A549 (cell line): ENCODE data around the gene EML5. TPM values are rescaled to one million over a fixed set of nuclear protein-coding genes. Genes with fewer than 3 reads are reported as not detected.

ENCODE experiments used
- ATAC-seq, 2 experiments: fragments of 200-7000 bp in 1 of 2; fragments of >200 bp in 1 of 2; cut with Nextera tagmentation in 1 of 2; cut with Tn5 transposase in 1 of 2; 3 replicates each; pipeline versions ENCODE4 v1.8.0 to v1.9.1; 2018 to 2020; ENCODE audit warnings: mild to moderate bottlenecking in 1 of 2, moderate library complexity in 1 of 2
- CTCF ChIA-PET: fragments of 300-600 bp; sonication (Branson Sonifier 250); formaldehyde crosslinking; extraction: SDS; loops from one replicate; lab custom pipeline; 2021; ENCODE audit warnings: antibody characterized with exemption, inconsistent platforms; lab: Yijun Ruan, JAX
- POLR2A ChIA-PET: fragments of 350-600 bp; formaldehyde crosslinking; extraction: SDS; loops from one replicate; lab custom pipeline; 2021; ENCODE audit warnings: antibody characterized with exemption, inconsistent platforms; lab: Yijun Ruan, JAX
- DNase-seq, 2 experiments: peaks; one replicate each; pipeline versions ENCODE4 v3.0.0 to v3.0.0-alpha.2; 2011 to 2016; ENCODE audit warnings: low read depth in 1 of 2, low spot score in 1 of 2
- FAIRE-seq: peaks from 2 replicates; lab custom pipeline; 2011; peaks lifted over from hg19 to GRCh38; lab: Jason Lieb, UNC
- H3K27ac ChIP-seq, 2 experiments: fragments of >200 bp; sonication (Bioruptor Twin); formaldehyde crosslinking; 3 replicates each; pipeline ENCODE4 v1.5.1; 2016 to 2017
- H3K4me1 ChIP-seq: fragments of >200 bp; sonication (Bioruptor Twin); formaldehyde crosslinking; 3 replicates; pipeline ENCODE4 v1.6.1; 2016
- H3K4me2 ChIP-seq: fragments of >200 bp; sonication (Bioruptor Twin); formaldehyde crosslinking; 3 replicates; pipeline ENCODE4 v1.6.1; 2016
- H3K4me3 ChIP-seq: fragments of >200 bp; sonication (Bioruptor Twin); formaldehyde crosslinking; 3 replicates; pipeline ENCODE4 v1.5.1; 2016
- H3K9me3 ChIP-seq: fragments of >200 bp; sonication (Bioruptor Twin); formaldehyde crosslinking; 3 replicates; pipeline ENCODE4 v1.6.1; 2016
- BHLHE40 ChIP-seq: IDR thresholded peaks from 2 replicates; pipeline ENCODE4 v1.6.1; 2012; ENCODE audit warnings: low read depth, low read length, inconsistent platforms
- CBX8 ChIP-seq: fragments of 200-600 bp; sonication (generic); IDR thresholded peaks from 2 replicates; pipeline ENCODE4 v1.6.1; 2016
- CEBPB ChIP-seq, 2 experiments: fragments of >200 bp in 1 of 2; sonication (Bioruptor Twin) in 1 of 2; formaldehyde crosslinking in 1 of 2; IDR thresholded peaks; 2 replicates each; pipeline ENCODE4 v1.6.1; 2012 to 2016
- EHF ChIP-seq: fragments of 250-450 bp; sonication (Bioruptor Pico); IDR thresholded peaks from 2 replicates; pipeline ENCODE4 v1.5.0; 2020; ENCODE audit warnings: mild to moderate bottlenecking
- EHMT2 ChIP-seq: fragments of 200-600 bp; sonication (generic); IDR thresholded peaks from 2 replicates; pipeline ENCODE4 v1.6.1; 2016; ENCODE audit warnings: antibody characterized with exemption, low read depth, mild to moderate bottlenecking, moderate library complexity
- EP300 ChIP-seq, 2 experiments: fragments of >200 bp; sonication (Bioruptor Twin); formaldehyde crosslinking; IDR thresholded peaks; 2 replicates in 1 of 2; 3 replicates in 1 of 2; pipeline ENCODE4 v1.6.1; 2016 to 2017
- GATA3 ChIP-seq: IDR thresholded peaks from 2 replicates; pipeline ENCODE4 v1.6.1; 2012; ENCODE audit warnings: borderline replicate concordance
- HOXA7 ChIP-seq: fragments of 250-450 bp; sonication (Bioruptor Pico); IDR thresholded peaks from 2 replicates; pipeline ENCODE4 v1.5.0; 2020; ENCODE audit warnings: mild to moderate bottlenecking, moderate library complexity
- HOXB13 ChIP-seq: fragments of 250-450 bp; sonication (Bioruptor Pico); IDR thresholded peaks from 2 replicates; pipeline ENCODE4 v1.5.0; 2020; ENCODE audit warnings: low read depth, mild to moderate bottlenecking, moderate library complexity
- KDM1A ChIP-seq: fragments of 200-600 bp; sonication (generic); IDR thresholded peaks from 2 replicates; pipeline ENCODE4 v1.6.1; 2016; ENCODE audit warnings: low read depth, mild to moderate bottlenecking
- RAD21 ChIP-seq, 2 experiments: fragments of >200 bp in 1 of 2; sonication (Bioruptor Twin) in 1 of 2; formaldehyde crosslinking in 1 of 2; IDR thresholded peaks in 1 of 2; conservative IDR thresholded peaks in 1 of 2; 2 replicates in 1 of 2; 3 replicates in 1 of 2; pipeline ENCODE4 v1.6.1; 2012 to 2018; ENCODE audit warnings: inconsistent platforms in 1 of 2
- TFCP2L1 ChIP-seq: fragments of 250-450 bp; sonication (Bioruptor Pico); IDR thresholded peaks from 2 replicates; pipeline ENCODE4 v1.5.0; 2021; ENCODE audit warnings: mild to moderate bottlenecking
- USF2 ChIP-seq: fragments of 450-650 bp; IDR thresholded peaks from 2 replicates; pipeline ENCODE4 v1.6.1; 2014; ENCODE audit warnings: antibody characterized with exemption
- ZC3H11A ChIP-seq: fragments of 450-650 bp; IDR thresholded peaks from 2 replicates; pipeline ENCODE4 v1.6.1; 2014; ENCODE audit warnings: antibody characterized with exemption, mild to moderate bottlenecking
- WGBS: methylation state at CpG from one replicate; pipeline ENCODE4 v1.1.6; 2017; ENCODE audit errors: missing lambda C conversion rate; 5-methylcytosine and 5-hydroxymethylcytosine counted together
- polyA plus RNA-seq, 4 experiments: library from polyadenylated mRNA; depleted of rRNA in 3 of 4; stranded (reverse); fragments of >200 nt; fragmentation: RNase III in 1 of 4; extraction: RNeasy Plus Mini Kit Qiagen cat#74134 plus additional on column Dnase treatment in 1 of 4; gene quantifications; 2 replicates in 3 of 4; 3 replicates in 1 of 4; pipeline ENCODE4 v1.2.3, GENCODE V29; 2011 to 2017
- TF ChIP-seq, protein P1 (sequence below): fragments of >200 bp; sonication (Bioruptor Twin); formaldehyde crosslinking; IDR thresholded peaks from 3 replicates; pipeline ENCODE4 v1.5.1; 2016
- TF ChIP-seq, protein P2 (sequence below): fragments of >200 bp; sonication (Bioruptor Twin); formaldehyde crosslinking; IDR thresholded peaks from 2 replicates; pipeline ENCODE4 v1.6.1; 2016
- TF ChIP-seq, protein P3 (sequence below): fragments of 250-450 bp; sonication (Bioruptor Pico); IDR thresholded peaks from 2 replicates; pipeline ENCODE4 v1.5.0; 2021; ENCODE audit warnings: mild to moderate bottlenecking, moderate library complexity, borderline replicate concordance
- TF ChIP-seq, protein P4 (sequence below): IDR thresholded peaks from 2 replicates; pipeline ENCODE4 v1.6.1; 2012

Gene EML5
- polyA plus RNA-seq, 2 of the 4 experiments (the other 2 are of a cell fraction): 0.44 to 0.62 TPM

- POLR2A ChIA-PET: no interaction called here
- H3K9me3 ChIP-seq: no peaks in the 10 kb centered on the region
- DNase-seq (no peak), ATAC-seq (no peak), FAIRE-seq (no peak)
- H3K27ac ChIP-seq: no peak overlapping the region
- CTCF ChIA-PET: interaction anchor here (1.4 to 1.9 kb wide), 2 partner anchors 65 to 719 kb away, joined by 4 read pairs; no protein-coding TSS in a partner anchor
- H3K4me2 ChIP-seq: no peak overlapping the region
- H3K4me3 ChIP-seq: no peak overlapping the region
- no peaks in the 10 kb centered on the region for H3K4me1 ChIP-seq
- 43% methylated on average over 2 of the region's 2 CpGs for WGBS
- TF ChIP-seq ZC3H11A (no peak), EP300 (IDR thresholded peaks at IDR 0.05) (no peak), BHLHE40 (no peak), CBX8 (no peak), USF2 (no peak), GATA3 (no peak)
- TF ChIP-seq, protein P1, sequence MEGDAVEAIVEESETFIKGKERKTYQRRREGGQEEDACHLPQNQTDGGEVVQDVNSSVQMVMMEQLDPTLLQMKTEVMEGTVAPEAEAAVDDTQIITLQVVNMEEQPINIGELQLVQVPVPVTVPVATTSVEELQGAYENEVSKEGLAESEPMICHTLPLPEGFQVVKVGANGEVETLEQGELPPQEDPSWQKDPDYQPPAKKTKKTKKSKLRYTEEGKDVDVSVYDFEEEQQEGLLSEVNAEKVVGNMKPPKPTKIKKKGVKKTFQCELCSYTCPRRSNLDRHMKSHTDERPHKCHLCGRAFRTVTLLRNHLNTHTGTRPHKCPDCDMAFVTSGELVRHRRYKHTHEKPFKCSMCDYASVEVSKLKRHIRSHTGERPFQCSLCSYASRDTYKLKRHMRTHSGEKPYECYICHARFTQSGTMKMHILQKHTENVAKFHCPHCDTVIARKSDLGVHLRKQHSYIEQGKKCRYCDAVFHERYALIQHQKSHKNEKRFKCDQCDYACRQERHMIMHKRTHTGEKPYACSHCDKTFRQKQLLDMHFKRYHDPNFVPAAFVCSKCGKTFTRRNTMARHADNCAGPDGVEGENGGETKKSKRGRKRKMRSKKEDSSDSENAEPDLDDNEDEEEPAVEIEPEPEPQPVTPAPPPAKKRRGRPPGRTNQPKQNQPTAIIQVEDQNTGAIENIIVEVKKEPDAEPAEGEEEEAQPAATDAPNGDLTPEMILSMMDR: no peak
- TF ChIP-seq, protein P2, sequence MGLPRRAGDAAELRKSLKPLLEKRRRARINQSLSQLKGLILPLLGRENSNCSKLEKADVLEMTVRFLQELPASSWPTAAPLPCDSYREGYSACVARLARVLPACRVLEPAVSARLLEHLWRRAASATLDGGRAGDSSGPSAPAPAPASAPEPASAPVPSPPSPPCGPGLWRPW: no peak
- TF ChIP-seq, protein P3, sequence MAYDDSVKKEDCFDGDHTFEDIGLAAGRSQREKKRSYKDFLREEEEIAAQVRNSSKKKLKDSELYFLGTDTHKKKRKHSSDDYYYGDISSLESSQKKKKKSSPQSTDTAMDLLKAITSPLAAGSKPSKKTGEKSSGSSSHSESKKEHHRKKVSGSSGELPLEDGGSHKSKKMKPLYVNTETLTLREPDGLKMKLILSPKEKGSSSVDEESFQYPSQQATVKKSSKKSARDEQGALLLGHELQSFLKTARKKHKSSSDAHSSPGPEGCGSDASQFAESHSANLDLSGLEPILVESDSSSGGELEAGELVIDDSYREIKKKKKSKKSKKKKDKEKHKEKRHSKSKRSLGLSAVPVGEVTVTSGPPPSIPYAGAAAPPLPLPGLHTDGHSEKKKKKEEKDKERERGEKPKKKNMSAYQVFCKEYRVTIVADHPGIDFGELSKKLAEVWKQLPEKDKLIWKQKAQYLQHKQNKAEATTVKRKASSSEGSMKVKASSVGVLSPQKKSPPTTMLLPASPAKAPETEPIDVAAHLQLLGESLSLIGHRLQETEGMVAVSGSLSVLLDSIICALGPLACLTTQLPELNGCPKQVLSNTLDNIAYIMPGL (CRISPR knock-in tag): no peak
Observed at GRCh38 chr14:88733121-88733520, 59.6 kb downstream of the EML5 start.

DNA sequence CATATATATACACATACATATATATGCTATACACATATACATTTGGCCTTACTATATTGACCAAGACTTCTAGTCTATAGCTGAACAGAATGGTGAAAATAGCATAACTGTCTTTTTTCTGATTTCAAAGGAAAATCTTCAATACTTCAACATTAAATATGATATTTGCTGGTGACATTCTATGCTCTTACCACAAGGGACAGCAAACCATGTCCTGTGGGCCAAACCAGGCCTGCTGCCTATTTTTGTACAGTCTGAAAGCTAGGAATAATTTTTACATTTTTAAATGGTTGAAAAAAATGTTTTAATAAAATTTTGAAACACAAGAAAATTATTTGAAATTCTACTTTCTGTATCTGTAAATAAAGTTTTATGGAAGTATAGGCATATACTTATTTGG lies 63.6 kb downstream of the EML5 start:
- Histone ChIP-seq H3K27ac (no peak overlapping the region), H3K4me1 (no peaks in the 10 kb centered on the region), H3K4me3 (no peak overlapping the region), H3K9me3 (no peaks in the 10 kb centered on the region), H3K4me2 (no peak overlapping the region)
- DNase-seq (peak; percentile 13), ATAC-seq (peak in 1 of 2 experiments; percentile 60; a peak in 2 of 6 replicates), FAIRE-seq (no peak)
- ChIA-PET CTCF (interaction anchor here (1.5 kb wide), 1 partner anchor 9 kb away, joined by 4 read pairs; no protein-coding TSS in a partner anchor), POLR2A (no interaction called here)
- TF ChIP-seq RAD21 (conservative IDR thresholded peaks at IDR 0.05 in 1 of 2, IDR thresholded peaks at IDR 0.05 in 1 of 2) (0 out of 5 replicates have a peak, but pooled peaks of 1 of the 2 experiments have one; percentile 18), KDM1A (no peak)

- CTCF ChIA-PET: interaction anchor here (1.6 kb wide), 1 partner anchor 14 kb away, joined by 5 read pairs; no protein-coding TSS in a partner anchor
- no peak for ATAC-seq
- H3K4me2 ChIP-seq: no peak overlapping the region
- H3K9me3 ChIP-seq: no peaks in the 10 kb centered on the region
- WGBS: 73% methylated on average over 4 of the region's 4 CpGs
- no peak overlapping the region for H3K27ac ChIP-seq
- no peak for TF ChIP-seq EHF (CRISPR knock-in tag)
- no peak for DNase-seq
- POLR2A ChIA-PET: no interaction called here
- FAIRE-seq: no peak
- no peaks in the 10 kb centered on the region for H3K4me1 ChIP-seq
- no peak overlapping the region for H3K4me3 ChIP-seq
Observed at GRCh38 chr14:88727057-88727456, 65.7 kb downstream of the EML5 start.

DNA sequence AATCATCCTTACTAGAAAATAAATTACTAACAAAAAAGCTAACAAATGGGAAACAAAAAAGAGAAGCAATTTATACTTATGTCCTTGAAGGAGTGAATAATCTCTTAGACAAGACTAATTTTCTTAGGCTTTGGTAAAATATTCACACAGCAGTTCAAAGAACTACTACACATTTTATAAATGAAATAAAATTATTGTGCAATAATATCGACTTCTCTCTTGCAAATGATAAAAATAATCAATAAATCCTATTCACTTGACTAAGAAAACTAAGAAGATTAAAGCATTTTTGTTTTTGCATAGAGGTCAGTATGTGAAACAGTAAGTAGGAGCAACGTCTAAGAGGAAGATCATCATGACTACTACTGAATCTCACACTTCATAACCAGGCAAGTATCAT lies 82.0 kb downstream of the EML5 start:
- Histone ChIP-seq H3K4me1 (no peaks in the 10 kb centered on the region), H3K4me3 (no peak overlapping the region), H3K9me3 (no peaks in the 10 kb centered on the region), H3K4me2 (no peak overlapping the region), H3K27ac (no peak overlapping the region)
- POLR2A ChIA-PET: no interaction called here
- WGBS: 2% methylated on average over 2 of the region's 2 CpGs
- CTCF ChIA-PET: no interaction called here
- no peak for DNase-seq
- no peak for ATAC-seq
- FAIRE-seq: no peak
- TF ChIP-seq, protein P4, sequence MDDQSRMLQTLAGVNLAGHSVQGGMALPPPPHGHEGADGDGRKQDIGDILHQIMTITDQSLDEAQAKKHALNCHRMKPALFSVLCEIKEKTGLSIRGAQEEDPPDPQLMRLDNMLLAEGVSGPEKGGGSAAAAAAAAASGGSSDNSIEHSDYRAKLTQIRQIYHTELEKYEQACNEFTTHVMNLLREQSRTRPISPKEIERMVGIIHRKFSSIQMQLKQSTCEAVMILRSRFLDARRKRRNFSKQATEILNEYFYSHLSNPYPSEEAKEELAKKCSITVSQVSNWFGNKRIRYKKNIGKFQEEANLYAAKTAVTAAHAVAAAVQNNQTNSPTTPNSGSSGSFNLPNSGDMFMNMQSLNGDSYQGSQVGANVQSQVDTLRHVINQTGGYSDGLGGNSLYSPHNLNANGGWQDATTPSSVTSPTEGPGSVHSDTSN: no peak
- TF ChIP-seq HOXA7: no peak
- no peak for TF ChIP-seq CBX8
- TF ChIP-seq CEBPB (IDR thresholded peaks at IDR 0.05): no peak
- TF ChIP-seq, protein P1: no peak
- no peak for TF ChIP-seq TFCP2L1 (CRISPR knock-in tag)
- no peak for TF ChIP-seq EHMT2
- no peak for TF ChIP-seq HOXB13 (CRISPR knock-in tag)
